ENCODE results near the gene OR52W1.

DNA sequence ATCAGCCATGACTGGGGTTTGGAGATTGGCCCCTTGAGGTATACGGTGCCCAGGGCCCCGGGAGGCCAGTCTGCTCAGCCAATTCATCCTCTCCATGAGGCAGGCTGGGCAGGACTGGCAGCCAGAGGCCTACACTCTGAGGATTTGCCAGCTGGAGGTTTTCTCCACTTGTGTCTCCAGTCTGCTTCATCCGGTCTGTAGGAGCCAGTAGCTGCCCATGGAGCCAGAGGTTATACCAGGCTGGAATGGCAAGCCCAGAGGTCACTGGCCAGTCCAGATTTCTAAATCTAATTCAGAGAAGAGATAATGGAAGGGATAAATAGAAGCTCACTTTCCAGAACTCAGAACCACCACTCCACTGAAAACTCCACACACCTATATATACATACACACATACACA is 25.4 kb downstream of the OR52W1 start:
- TF ChIP-seq, protein P1, sequence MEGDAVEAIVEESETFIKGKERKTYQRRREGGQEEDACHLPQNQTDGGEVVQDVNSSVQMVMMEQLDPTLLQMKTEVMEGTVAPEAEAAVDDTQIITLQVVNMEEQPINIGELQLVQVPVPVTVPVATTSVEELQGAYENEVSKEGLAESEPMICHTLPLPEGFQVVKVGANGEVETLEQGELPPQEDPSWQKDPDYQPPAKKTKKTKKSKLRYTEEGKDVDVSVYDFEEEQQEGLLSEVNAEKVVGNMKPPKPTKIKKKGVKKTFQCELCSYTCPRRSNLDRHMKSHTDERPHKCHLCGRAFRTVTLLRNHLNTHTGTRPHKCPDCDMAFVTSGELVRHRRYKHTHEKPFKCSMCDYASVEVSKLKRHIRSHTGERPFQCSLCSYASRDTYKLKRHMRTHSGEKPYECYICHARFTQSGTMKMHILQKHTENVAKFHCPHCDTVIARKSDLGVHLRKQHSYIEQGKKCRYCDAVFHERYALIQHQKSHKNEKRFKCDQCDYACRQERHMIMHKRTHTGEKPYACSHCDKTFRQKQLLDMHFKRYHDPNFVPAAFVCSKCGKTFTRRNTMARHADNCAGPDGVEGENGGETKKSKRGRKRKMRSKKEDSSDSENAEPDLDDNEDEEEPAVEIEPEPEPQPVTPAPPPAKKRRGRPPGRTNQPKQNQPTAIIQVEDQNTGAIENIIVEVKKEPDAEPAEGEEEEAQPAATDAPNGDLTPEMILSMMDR (IDR thresholded peaks at IDR 0.05) = no peak
- TF ChIP-seq RAD21 (IDR thresholded peaks at IDR 0.05; ENCODE audit: low read length) (no peak), EP300 (IDR thresholded peaks at IDR 0.05; ENCODE audit: borderline replicate concordance in 1 of 2, low read depth in 1 of 2, low read length in 1 of 2) (no peak), SIN3A (IDR thresholded peaks at IDR 0.05; ENCODE audit: borderline replicate concordance, low read depth, low read length) (no peak), ELF1 (IDR thresholded peaks at IDR 0.05) (no peak), GABPA (IDR thresholded peaks at IDR 0.05; ENCODE audit: low read depth) (no peak), POLR2AphosphoS5 (IDR thresholded peaks at IDR 0.05; ENCODE audit: low read depth, low read length) (no peak), FOSL2 (IDR thresholded peaks at IDR 0.05; ENCODE audit: borderline replicate concordance, low read depth) (no peak)
- TF ChIP-seq, protein P2, sequence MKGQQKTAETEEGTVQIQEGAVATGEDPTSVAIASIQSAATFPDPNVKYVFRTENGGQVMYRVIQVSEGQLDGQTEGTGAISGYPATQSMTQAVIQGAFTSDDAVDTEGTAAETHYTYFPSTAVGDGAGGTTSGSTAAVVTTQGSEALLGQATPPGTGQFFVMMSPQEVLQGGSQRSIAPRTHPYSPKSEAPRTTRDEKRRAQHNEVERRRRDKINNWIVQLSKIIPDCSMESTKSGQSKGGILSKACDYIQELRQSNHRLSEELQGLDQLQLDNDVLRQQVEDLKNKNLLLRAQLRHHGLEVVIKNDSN (IDR thresholded peaks at IDR 0.05; ENCODE audit: borderline replicate concordance, low read depth) = no peak
- TF ChIP-seq, protein P3, sequence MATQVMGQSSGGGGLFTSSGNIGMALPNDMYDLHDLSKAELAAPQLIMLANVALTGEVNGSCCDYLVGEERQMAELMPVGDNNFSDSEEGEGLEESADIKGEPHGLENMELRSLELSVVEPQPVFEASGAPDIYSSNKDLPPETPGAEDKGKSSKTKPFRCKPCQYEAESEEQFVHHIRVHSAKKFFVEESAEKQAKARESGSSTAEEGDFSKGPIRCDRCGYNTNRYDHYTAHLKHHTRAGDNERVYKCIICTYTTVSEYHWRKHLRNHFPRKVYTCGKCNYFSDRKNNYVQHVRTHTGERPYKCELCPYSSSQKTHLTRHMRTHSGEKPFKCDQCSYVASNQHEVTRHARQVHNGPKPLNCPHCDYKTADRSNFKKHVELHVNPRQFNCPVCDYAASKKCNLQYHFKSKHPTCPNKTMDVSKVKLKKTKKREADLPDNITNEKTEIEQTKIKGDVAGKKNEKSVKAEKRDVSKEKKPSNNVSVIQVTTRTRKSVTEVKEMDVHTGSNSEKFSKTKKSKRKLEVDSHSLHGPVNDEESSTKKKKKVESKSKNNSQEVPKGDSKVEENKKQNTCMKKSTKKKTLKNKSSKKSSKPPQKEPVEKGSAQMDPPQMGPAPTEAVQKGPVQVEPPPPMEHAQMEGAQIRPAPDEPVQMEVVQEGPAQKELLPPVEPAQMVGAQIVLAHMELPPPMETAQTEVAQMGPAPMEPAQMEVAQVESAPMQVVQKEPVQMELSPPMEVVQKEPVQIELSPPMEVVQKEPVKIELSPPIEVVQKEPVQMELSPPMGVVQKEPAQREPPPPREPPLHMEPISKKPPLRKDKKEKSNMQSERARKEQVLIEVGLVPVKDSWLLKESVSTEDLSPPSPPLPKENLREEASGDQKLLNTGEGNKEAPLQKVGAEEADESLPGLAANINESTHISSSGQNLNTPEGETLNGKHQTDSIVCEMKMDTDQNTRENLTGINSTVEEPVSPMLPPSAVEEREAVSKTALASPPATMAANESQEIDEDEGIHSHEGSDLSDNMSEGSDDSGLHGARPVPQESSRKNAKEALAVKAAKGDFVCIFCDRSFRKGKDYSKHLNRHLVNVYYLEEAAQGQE (IDR thresholded peaks at IDR 0.05; ENCODE audit: low read depth, low read length) = no peak
- TF ChIP-seq, protein P4, sequence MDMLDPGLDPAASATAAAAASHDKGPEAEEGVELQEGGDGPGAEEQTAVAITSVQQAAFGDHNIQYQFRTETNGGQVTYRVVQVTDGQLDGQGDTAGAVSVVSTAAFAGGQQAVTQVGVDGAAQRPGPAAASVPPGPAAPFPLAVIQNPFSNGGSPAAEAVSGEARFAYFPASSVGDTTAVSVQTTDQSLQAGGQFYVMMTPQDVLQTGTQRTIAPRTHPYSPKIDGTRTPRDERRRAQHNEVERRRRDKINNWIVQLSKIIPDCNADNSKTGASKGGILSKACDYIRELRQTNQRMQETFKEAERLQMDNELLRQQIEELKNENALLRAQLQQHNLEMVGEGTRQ (IDR thresholded peaks at IDR 0.05; ENCODE audit: borderline replicate concordance, low read depth, low read length) = no peak
- TF ChIP-seq, protein P5, sequence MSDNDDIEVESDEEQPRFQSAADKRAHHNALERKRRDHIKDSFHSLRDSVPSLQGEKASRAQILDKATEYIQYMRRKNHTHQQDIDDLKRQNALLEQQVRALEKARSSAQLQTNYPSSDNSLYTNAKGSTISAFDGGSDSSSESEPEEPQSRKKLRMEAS (IDR thresholded peaks at IDR 0.05; ENCODE audit: low read depth) = no peak

Measured in SK-N-SH (cell line).